Measurements from ENCODE around the gene TMEM175.

The TMEM175 gene

DNA sequence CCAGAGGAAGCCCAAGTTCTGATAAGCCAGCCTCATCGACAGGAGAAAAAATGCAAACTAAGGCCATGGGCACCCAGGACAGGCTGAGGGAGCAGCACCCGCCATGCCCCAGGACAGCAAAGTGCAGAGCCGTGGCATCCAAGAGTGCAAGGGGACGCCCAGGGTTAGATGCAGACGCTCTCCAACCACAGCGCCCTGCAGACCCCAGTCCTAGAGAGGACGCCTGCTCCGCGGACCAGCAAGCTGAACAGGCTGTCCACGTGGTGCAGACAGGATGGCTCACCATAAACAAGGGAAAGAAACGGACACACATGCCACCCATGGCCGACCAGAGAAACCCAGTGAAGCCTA lies 32.7 kb upstream of the TMEM175 start:
- no peak for DNase-seq

DNA sequence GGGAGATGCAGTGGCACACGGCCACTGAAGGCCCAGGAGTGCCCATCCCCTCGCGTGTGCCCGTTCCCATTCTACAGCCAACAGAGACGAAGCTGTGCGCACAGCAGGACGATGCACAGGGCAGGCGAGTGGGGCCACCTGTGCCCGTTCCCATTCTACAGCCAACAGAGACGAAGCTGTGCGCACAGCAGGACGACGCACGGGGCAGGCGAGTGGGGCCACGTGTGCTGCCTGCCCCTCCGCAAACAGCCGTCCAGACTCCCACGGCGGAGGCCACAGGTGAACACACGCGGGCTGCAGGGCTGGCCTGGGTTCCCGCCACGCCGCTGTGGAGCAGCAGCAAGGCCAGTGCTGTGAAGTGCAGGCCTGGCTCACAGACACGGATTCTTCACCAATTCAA lies 32.2 kb upstream of the TMEM175 start:
- DNase-seq, result no peak

DNA sequence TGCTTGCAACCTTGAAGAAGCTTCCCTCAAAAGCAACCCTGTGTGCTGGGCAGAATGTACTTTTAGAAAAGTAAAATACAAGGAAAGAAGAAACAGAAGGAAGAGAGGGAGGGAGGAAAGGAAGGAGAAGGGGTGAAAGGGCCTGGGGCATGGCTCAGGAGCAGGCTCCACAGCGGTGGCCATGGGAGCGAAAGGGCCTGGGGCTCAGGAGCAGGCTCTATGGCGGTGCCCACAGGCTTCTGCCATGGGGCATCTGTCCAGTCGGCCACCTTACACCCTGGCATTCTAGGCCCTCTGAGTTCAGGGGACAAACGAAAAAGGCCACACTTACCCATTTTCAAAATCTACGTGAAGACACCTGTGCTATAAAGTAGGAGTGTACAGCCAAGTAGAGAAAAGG lies 31.5 kb upstream of the TMEM175 start:
- no peak for DNase-seq

DNA sequence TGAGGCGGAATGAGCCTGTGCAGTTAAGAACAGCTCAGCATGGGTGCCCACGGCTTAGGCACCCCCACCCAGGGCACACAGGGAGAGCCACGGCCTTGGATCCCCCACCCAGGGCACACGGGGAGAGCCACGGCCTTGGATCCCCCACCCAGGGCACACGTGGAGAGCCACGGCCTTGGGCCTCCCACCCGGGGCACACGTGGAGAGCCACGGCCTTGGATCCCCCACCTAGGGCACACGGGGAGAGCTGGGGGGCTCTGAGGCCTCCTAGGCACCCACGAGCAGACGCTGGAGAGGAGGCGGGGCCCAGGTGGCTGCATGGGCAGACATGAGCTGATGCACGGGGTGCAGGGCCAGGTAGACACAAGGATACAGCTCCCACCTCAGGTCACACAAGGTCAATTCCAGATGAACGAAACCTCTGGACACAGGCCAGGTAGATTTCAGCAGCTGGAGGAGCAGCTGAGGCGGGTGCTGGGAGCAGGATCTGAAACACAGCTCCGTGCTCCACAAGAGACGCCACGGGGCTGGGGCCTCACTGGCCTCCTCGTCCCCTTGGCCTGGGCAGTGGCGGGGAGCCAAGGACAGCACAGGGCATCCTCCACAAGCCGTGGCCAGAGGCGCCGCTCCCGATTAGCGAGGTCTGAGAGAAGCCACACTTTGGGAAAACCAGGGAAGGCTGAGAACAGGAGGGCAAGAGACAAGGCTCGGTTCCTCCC lies 30.9 kb upstream of the TMEM175 start:
- DNase-seq, result no peak

DNA sequence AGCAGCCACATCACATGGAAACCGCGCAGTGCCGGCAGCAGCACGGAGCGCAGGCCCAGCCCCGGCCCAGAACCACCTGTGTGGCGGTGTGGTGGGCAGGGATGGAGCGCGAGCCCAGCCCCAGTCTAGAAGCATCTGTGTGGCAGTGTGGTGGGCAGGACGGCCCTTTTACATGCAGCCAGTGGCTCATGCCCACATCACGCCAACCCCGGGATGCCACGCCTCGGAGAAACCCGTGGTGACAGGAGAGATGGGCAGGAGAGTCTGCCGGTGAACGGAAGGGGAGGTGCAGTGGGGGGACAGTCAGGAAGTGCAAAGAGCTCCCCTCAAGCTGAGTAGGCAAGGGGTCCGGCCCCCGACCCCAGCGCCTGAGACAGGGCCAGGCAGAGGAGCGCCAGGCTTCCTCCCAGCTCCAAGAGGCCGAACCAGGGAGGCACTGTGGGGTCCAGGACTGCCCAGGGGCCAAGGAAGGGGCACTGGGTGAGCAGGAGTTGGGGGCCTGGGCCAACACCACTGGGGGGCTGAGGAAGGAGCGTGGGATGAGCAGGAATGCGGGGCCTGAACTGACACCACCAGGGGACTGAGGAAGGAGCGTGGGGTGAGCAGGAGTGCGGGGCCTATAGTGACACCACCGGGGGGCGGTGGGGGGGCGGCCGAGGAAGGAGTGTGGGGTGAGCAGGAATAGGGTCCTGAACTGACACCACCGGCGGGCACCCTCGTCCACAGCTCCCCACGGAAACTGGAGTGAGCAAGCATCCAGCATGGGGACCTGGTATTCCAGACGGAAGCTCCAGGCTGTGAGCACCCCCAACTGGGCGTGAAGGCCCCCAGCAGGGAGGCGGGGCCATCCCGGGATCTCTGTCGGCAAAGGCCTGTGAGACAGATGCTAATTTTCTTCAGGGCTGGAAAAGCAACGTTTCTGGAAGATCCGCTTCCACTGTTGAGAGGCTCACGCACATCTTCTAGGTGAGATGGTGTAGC lies 28.9 kb upstream of the TMEM175 start:
- DNase-seq, result no peak

DNA sequence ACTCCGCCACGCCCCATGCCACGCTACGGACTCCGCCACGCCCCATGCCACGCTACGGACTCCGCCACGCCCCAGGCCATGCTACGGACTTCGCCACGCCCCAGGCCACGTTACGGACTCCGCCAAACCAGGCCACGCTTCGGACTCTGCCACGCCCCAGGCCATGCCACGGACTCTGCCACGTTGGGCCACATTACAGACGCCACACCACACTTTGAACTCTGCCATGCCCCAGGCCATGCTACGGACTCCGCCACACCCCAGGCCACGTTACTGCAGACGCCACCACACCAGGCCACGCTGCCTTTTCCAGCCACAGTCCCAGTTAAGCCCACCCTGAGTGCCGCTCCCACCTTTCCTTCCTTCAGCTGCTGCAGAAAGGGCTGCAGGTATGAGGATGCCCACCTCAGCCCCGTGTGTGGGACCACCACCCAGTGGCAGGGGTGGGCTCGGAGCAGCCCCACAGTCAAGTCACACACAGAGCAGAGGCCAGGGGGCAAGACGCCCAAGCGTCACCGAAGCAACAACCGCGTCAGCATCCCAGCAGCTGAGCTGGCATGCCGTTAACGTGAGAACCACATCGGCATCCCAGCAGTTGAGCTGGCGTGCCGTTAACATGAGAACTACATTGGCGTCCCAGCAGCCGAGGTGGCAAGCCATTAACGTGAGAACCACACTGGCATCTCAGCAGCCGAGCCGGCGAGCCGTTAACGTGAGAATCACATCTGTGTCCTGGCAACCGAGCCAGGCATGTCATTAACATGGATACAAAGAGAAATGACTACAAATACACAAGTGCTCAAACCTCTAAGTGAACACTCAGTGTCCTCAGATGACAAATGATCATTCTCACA lies 26.5 kb upstream of the TMEM175 start:
- no peak for DNase-seq

DNA sequence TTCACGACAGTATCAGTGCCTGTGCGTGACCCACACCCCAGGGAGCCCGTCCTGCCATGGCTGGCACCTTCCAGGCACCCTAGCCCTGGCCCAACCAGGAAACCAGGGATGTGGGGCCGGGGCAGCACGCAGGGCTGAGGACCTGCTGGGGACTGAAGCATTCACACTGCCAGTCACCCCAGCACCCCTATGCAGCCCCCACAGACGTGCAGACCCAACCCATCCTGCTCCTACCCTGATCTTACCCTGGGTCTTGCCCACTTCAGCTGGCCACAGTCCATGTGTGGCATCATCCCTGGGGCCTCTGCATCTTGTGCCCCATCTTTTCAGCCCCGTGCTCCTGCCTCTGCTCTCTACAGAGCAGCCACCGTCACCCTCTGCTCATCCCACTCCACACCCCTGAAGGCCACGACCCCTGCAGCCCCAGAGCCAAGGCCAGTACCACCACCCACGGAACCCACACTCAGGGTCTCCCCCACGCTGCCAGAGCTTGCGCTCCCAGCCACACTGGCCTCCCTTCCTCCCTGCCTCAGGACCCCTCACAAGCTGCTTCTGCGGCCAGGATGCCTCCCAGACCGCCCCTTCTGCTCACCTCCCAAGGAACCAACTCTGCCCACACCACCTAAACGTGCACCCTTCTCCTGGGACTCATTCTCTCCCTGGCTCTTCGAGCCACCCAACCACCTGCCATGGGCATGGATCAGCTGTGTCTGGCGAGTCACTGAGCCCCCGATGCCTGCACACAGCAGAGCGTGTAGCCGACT lies 25.7 kb upstream of the TMEM175 start:
- DNase-seq, result no peak

DNA sequence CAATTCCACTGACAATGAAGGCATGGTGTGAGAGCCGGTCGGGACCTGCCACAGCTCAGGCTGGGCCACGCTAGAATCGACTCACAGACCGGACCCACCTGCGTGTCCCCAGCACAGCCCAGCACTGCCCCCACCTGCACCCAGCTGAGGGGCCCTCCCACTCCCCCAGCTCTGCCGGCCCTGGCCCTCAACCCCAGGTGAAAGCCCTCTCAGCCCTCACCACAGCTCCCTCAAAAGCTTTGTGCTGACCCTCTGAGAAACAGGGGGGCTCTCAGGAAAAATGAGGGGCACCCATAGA lies 25.2 kb upstream of the TMEM175 start:
- no peak for DNase-seq

DNA sequence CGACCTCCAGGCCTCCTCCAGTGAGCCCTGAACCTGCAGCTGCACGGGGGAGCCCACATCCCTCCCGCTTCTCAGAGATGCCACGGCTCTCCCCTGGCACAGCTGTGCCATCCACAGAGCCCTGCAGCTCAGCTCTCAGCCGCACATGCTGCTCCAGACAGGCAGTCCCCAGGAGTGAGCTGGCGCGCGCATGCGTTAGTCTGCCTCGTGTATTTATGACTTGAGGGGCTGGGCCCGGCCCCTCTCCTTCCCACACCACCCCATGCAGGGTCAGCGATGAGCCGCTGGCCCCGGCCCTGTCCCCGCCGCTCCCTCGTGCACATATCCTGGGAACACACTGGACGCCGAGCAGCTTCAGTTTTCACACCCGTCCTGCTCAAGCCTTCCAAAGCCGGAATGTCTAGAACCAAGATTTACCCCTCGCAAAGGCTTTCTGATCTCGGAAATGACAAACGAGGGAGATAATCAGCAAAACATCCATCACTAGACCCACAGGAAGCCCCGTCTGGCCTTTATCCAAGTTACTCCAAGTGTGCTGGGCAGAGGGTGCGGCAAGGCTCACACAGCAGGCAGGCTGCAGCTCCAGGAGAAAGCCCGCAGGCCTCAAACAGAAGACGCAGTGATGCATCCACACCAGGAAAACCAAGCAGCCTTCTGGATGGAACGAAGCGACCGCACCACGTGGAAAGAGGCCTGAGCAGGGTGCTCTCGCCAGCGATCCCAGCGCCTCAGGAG lies 24.4 kb upstream of the TMEM175 start:
- DNase-seq, result no peak

DNA sequence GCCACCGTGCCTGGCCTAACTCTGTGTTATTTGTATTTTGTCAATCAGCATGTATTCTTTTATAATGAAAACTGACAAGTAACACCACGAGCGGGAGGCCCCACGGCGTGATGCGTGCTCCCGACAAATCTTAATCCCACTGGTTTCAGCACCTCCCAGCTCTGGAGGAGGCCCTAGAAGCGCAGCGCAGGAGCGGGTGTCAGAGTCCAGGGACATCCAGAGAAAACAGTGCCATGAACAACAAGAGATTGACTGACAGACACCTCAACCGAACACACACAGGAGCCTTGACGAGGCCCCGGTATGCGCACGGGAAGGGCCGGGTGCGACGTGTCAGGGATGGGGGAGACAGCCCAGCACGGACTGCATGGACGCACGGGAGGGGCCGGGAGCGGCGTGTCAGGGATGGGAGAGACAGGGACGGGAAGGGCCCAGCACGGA lies 23.1 kb upstream of the TMEM175 start:
- DNase-seq, result no peak

DNA sequence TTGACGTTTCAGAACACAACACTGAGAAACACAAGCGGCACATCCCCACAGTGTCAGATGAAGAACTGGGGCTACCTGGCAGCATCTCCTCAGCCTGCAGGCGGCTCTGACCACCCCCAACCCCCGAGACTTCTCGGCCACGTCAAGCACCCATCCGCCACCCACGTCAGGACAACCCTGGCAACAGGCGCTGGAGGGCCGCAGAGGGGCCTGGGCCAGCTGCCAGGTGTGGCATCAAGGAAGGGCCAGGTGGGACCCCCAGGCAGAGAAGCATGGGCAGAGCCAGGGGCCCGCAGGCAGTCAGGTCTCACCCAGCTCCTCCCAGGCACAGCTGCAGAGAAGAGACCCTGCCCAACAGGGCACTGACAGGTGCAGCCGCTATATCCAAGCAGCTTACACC lies 22.4 kb upstream of the TMEM175 start:
- DNase-seq, result no peak

DNA sequence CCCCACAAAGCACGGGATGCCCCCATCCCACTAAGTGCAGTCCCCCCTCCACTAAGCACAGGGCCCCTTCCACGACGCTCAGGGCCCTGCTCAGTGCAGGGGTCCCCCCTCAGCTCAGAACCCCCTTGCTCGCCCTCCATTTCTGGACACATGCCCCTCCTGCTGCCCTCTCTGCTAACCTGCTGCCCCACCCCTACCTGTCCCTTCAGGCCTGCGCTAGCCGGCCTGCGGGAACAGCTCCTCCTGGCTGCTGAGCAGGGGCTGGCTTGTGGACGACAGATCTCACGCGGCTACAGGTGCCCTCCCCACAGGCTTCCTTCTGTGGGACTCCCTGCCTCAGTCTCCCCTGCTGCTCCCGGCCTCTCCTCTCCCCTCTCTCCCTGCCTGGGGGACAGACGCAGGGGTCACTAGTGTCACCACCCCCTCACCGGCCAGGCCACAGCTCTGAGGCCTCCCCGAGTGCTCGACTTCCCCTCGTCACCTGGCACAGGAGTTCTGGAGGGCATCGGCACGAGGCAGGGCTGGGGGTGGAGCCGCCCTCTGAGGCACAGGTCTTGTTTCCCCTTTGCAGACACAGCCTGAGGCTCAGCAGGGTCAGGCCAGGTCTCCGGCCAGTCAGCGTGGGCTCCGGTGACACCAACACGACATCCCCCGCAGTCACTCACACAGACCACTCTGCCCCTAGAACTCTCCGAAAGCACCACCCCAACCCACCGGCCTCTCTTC lies 21.7 kb upstream of the TMEM175 start:
- no peak for DNase-seq

DNA sequence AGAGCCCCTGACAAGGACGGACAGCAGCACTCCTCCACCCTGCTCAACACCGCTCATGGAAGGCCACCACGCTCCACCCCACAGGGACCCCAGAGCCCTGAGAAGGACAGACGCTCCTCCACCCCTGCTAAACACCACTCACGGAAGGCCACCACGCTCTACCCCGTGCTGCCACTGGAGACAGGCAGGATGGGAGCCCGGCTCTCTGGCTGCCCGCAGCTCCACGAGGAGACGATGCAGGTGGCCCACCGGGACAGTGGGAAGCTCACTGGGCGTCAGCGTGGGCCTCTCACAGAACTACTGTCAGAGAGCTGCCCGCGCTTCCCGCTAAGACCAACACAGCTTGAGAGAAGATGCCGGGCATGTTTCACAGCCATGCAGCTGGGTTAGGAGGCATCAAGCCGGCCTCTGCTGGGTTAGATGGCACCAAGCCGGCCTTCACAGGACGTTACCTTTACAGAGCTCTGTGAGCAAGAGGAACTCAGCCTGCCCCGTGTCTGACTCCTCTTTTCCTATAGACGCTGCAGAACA lies 21.0 kb upstream of the TMEM175 start:
- no peak for DNase-seq

DNA sequence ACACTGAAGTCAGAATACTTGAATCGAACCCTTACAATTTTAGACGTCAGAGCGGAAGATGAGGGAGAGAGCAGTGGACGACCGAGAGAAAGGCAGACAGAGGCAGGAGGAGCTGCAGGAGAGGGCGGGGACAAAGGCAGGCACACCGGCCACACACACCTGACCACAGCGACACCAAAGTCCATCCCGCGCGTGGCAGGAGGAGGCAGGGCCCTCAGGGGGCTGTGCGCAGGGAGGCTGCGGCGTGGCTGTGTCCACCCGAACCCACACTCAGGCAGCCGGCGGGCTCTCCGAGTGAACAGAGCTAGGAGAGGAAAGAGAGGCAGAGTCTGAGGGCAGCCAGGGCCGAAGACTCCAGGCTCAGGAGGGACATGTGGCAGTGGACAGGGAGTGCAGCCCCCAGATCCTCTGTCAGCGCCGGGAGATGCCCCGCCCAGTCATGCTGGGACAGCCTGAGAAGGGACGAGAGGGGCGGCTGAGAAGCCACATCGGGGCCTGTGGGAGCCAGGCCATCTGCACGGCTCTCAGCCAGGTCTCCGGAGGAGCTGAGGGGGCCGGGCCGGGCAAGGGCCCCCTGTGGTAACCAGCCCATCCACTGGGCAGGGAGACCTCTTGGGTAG lies 20.3 kb upstream of the TMEM175 start:
- DNase-seq, result no peak

DNA sequence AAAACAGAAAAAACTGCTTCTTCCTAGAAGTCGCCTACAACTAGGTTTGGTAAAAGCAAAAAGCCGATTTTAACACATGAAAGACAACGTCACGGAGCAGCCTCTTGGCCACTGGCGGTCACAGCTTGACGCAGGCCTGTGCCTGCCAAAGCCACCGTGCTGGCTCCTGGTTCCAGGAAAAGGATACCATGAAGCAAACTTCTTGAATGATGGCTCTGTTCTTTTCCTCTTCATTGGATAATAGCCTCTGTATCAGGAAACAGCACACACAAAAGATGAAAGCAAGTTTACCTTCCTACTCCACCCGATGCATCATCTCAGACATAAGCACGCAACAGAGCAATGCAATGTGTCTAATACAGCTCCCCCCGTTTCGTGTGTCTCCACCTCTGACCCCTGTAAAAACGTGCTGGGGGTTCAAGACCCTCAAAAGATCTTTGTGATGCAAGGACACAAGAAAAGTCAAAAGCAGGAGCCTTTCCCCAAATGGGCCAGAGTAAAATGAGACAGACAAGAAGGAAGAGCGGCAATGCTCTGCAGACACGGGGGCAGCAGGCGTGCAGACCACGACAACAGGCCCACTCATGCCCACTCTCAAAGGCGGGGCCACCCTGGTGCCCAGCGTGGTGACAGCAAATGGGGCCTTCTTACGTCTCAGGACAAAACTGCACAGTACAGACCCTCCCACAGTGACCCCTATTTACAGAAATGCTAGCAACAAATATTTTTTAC lies 19.5 kb upstream of the TMEM175 start:
- no peak for DNase-seq

DNA sequence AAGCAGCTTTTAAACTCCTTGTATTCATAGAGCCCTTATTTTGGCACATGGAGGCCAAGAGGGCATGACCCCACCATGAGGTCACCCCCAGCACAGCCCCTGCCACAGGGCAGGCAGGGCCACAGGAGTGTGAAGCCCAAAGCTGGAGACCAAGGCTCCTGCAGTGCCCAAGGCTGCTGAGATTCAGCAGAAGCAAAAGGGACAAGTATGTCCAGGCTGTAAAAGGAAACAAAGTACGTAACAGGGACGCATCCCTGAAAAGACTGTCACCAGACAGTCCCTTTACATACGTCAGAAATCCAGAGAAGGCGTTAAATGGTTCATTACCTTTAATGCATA lies 19.0 kb upstream of the TMEM175 start:
- DNase-seq, result no peak

DNA sequence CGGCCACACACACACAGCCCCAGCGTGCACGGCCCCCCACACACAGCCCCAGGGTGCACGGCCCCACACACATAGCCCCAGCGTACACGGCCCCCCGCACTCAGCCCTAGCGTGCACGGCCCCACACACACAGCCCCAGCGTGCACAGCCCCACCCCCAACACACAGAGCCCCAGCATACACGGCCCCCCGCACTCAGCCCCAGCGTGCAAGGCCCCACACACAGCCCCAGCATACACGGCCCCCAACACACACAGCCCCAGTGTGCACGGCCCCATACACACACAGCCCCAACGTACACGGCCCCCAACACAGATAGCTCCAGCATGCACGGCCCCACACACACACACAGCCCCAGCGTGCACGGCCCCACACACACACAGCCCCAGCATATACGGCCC lies 17.7 kb upstream of the TMEM175 start:
- no peak for DNase-seq

DNA sequence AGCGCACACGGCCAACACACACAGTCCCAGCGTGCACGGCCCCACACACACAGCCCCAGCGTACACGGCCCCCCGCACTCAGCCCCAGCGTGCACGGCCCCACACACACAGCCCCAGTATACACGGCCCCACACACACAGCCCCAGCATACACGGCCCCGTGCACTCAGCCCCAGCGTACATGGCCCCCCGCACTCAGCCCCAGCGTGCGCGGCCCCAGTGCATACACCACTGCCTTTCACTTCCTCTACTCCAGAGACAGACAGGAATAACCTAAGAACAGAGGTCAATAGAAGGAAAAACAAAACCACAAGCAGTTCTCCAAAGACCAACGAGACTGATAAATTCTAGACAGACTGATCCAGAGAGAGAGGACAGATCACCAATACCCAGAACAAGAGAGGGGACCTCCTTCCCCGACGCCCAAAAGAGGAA lies 17.2 kb upstream of the TMEM175 start:
- DNase-seq, result no peak

DNA sequence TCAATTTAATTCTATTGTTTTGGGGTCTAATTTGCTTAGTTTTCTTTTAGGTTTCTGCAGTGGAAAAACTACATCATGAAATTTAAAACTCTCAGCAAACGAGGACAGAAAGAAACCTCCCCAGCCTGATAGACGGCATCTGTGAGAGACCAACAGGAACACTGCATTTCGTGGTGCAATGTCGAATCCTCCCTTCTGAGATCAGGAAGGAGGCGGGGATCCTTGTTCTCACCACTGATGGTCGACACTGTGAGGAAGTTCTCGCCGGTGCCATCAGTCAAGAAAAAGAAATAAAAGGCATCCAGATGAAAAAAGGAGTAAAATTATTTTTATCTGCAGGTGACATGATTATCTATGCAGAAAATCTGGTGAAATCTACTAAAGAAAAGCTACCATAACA lies 16.7 kb upstream of the TMEM175 start:
- DNase-seq, result no peak

DNA sequence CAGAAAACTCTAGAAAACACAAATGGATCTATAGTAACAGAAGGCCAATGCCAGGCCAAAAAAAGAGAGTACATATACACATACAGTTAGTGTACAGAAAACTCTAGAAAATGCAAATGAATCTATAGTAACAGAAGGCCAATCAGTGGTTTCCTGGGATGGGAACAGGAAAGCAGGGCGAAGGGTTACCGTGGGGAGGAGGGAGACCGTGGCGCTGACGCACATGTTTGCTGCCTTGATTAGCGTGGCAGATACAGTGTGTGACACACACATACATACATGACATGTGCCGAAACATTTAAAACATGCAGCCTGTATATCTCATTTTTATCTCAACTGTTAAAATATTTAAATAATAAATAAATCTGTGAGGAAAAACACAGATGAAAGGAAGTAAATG lies 14.8 kb upstream of the TMEM175 start:
- no peak for DNase-seq

All from T-helper 1 cell (primary cell).